GM21723 (cell line): Measurements from ENCODE around the gene TMEM205.
"Not testable (repeated sequence)": the region's sequence is repeated elsewhere in the genome, so short reads cannot be mapped to it uniquely, and the experiment has no call there.

Experiments
- ATAC-seq: cut with Tn5 transposase; IDR thresholded peaks from one replicate; pipeline ENCODE4 v1.9.1; 2021; ENCODE audit warnings: mild to moderate bottlenecking, moderate library complexity; ENCODE audit not compliant: unreplicated experiment

TMEM205 gene

DNA sequence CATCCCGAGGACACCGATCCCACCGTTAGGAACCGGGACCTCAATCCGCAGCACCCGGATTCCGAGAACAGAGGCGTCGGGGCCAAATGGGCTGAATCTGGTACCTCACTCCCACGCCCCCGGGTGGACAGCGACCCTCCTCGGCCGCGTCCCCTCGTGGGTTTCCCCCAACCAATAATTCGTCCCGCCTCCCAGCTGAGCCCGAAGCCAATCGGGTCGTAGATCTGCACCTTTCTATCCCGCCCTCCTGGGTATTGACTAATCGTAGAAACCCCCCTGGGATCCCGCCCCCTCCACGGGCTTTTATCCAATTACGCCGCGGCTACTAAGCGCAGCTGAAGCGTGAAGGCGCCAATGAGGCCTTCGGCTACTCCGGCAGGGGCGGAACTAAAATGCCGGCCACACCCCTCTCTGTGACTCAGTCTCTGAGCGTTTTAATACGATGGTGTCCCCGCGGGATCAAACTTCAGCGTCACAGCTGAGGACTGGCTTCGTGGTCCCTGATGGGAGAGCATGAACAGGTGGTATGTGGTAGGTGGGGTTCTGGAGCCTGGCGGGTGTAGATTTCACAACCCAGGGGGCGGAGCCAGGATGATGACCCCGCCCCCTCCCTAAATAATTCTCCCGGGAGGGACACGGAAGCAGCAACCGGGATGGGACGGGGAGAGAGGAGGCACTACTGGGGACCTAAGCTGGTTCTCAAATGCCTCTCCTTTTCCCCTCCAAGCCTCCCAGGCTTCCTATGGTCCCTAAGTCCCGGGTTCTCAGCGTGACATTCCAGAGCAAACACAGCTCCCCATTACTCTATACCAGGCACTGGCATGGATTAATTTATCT, at the start of gene TMEM205, which contains the start of gene CCDC159:
TSS of gene TMEM205 (minus strand) at position 165 of the 837 bp plus-strand sequence. CDS start 649 bp downstream, outside the sequence.
TSS of gene CCDC159 (plus strand) at position 416 of the 837 bp plus-strand sequence. CDS start at position 504, 88 bp downstream.
- ATAC-seq, result peak; percentile 80

- ATAC-seq, result no peak
Measured at GRCh38 chr19:11390933-11391680, 45.0 kb upstream of the TMEM205 start.

GRCh38 chr19:11390359-11390758, 44.3 kb upstream of the TMEM205 start:
- ATAC-seq, result no peak

DNA sequence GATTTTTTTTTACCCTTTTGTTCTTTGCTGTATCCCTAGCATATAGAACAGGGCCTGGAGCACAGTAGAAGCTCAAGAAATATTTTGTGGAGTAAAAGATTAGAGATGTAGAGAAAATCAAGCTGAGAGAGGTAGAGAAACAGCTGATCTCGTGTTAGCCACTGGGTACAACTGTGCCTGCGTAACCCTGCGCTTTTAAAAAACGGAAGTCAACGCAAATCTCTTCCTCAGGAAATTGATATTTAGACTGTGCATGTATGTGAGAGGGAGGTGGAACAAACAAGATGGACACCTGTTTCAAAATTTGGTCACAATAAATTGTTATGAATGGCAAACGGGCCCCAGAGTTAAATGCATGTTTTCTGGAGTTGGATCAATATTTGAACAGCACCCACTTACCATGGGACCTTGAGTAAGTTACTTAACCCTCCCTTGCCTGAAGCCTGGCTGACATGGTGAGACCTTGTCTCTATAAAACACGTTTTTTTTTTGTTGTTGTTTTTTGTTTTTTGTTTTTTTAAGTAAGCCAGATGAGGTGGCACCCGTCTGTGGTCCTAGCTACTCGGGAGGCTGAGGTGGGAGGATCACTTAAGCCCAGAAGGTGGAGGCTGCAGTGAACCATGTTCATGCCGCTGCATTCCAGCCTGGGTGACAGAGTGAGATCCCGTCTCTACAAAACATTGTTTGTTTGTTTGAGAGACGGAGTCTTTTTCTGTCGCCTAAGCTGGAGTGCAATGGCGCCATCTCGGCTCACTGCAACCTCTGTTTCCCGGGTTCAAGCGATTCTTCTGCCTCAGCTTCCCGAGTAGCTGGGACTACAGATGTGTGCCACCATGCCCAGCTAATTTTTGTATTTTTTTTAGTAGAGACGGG, 41.3 kb upstream of the TMEM205 start:
- no peak for ATAC-seq

DNA sequence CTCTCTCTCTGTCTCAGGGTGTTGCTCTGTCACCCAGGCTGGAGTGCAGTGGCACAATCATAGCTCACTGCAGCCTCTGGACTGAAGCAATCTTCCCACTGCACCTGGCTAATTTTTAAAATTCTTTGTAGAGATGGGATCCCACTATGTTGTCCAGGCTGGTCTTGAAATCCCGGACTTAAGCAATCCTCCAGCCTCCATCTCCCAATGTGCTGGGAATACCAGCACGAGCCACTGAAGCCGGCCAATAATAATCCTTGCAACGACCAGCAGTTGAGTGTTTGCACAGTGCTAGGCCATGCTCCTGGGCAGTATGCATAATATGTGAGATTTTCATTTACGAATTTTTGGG, 38.7 kb upstream of the TMEM205 start:
- no peak for ATAC-seq

DNA sequence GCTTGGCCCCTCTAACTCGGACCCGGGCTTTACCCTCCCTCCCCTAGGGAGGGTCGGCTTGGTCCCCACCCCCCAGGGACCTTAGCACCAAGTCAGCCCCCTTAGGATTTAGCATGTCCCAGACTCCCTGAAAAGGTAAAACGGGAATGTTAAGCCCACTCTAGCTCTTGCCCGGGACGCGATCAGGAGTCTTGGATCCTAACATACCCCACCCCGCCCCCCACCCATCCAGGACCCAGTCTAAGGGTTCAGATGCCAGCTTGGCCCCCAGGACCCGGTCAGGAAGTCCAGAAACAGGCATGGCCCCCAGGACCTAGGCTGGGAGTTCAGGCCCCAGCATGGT, 37.6 kb upstream of the TMEM205 start:
- ATAC-seq, result no peak

- no peak for ATAC-seq
Measured at GRCh38 chr19:11382898-11383705, 37.0 kb upstream of the TMEM205 start.

- ATAC-seq, result peak; percentile 69
Measured at GRCh38 chr19:11380653-11381537, 34.8 kb upstream of the TMEM205 start.

GRCh38 chr19:11379857-11380350, 33.8 kb upstream of the TMEM205 start:
- no peak for ATAC-seq

- not testable (repeated sequence) for ATAC-seq
Measured at GRCh38 chr19:11379269-11379845, 33.3 kb upstream of the TMEM205 start.

GRCh38 chr19:11378319-11379189, 32.5 kb upstream of the TMEM205 start:
- ATAC-seq, result no peak

- no peak for ATAC-seq
Measured at GRCh38 chr19:11377756-11378155, 31.7 kb upstream of the TMEM205 start.

DNA sequence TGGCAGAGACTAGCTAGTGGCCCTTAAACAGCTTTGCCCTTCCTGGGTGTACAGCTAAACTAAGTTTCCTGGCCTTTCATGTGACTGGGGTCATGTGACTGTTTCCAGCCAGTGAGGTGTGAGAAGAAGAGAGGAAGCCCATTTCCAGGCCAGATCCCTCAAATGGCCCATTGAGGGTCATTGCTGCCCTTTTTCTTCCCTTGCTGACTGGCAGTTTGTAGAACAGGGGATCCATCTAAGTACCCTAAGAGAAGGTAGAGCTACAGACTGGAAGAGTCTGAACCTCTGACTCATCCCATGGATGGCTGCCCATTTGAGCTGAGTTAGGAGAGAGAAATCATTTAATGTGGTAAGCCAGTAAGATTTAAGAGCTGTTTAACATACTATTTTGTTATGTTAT, 31.2 kb upstream of the TMEM205 start:
- no peak for ATAC-seq

DNA sequence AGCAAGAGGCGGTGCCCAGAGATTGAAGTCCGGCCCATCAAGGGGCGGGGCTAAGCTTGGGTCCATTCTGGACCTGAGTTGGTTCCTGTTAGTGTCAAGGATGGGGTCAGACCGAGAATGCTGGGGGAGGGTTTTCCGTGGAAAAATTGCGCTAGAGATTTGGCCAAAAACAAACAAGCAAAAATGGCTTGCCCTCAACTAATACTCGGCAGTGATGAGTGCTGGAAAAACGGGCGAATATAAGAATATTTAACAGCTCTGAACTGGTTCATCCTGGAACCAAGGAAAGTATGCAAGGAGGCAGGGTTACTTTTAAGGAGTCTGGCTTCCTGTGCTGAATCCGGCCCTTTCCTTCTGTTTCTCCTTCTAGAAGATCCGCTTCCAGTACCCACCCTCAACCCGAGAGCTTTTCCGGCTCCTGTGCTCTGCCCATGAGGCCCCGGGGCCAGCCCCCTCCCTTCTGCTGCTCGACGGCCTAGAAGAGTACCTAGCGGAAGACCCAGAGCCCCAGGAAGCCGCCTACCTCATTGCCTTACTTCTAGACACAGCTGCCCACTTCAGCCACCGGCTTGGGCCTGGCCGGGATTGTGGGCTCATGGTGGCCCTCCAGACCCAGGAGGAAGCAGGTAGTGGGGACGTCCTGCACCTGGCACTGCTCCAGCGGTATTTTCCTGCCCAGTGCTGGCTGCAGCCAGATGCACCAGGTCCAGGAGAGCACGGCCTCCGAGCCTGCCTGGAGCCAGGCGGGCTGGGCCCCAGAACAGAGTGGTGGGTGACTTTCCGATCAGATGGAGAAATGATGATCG, 29.3 kb upstream of the TMEM205 start:
- ATAC-seq, result peak; percentile 21

GRCh38 chr19:11374433-11375142, 28.5 kb upstream of the TMEM205 start, which contains the start of gene SWSAP1:
Gene SWSAP1, plus strand, starts transcription at chr19:11374666. Its CDS starts 15 bp downstream, at chr19:11374681.
- peak; percentile 84 for ATAC-seq

DNA sequence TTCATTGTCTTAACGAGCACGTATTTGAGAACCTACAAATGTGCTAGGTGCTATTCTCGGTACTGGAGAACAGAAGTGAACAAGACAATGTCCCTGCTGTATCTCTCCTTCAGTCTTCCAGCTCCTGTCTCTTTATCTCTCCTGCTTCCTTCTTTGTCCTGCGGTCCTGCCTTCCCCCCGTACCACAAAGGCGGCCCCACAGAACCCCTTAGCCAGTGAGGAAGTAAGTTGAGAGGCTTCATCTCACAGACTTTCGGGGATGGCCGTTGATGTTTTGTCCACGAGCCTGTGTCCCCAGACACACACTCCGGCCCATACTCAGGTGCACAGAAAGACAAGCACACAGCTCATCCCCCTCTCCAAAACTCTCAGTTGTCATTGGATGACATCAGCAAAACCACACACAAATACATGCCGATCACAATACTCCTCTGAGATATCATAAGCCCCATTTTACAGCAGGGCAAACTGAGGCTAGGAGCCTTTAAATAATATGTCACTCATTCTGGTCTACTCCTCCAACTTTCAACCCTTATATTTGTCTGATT, 27.9 kb upstream of the TMEM205 start:
- no peak for ATAC-seq
